Small intestine (tissue), 7 donors: ENCODE results near the gene FRMD3. TPM values are rescaled to one million over a fixed set of nuclear protein-coding genes. Genes with fewer than 3 reads are reported as not detected.
A peak's percentile ranks its signal among the peaks of the same experiment; 100 is the strongest.

Experiments used
- DNase-seq, 2 donors: peaks; one replicate each; pipeline versions ENCODE4 v3.0.0 to v3.0.0-alpha.2; 2013
- FAIRE-seq: peaks from 2 replicates; lab custom pipeline; 2012; peaks lifted over from hg19 to GRCh38; lab: Jason Lieb, UNC
- H3K27ac ChIP-seq, 3 donors: one replicate each; pipeline ENCODE4 v1.5.1; 2013; ENCODE audit warnings: low read length in 2 of 3, mild to moderate bottlenecking in 2 of 3, control low read depth in 1 of 3, inconsistent platforms in 1 of 3, low read depth in 1 of 3, moderate library complexity in 1 of 3
- H3K27me3 ChIP-seq, 3 donors: one replicate each; pipeline ENCODE4 v1.6.1; 2013; ENCODE audit warnings: low read length in 3 of 3, inconsistent platforms in 1 of 3; ENCODE audit not compliant: control insufficient read depth in 3 of 3, insufficient read depth in 3 of 3
- H3K36me3 ChIP-seq, 3 donors: one replicate each; pipeline ENCODE4 v1.6.1; 2013; ENCODE audit warnings: low read length in 3 of 3, inconsistent platforms in 1 of 3, low read depth in 1 of 3, mild to moderate bottlenecking in 1 of 3, moderate library complexity in 1 of 3; ENCODE audit not compliant: control insufficient read depth in 3 of 3, insufficient read depth in 2 of 3
- H3K4me1 ChIP-seq, 3 donors: one replicate each; pipeline ENCODE4 v1.6.1; 2013; ENCODE audit warnings: low read length in 2 of 3, inconsistent platforms in 1 of 3, low read depth in 1 of 3, mild to moderate bottlenecking in 1 of 3, moderate library complexity in 1 of 3; ENCODE audit not compliant: control insufficient read depth in 3 of 3, insufficient read depth in 2 of 3
- H3K4me3 ChIP-seq, 3 donors: one replicate each; pipeline ENCODE4 v1.5.1; 2013; ENCODE audit warnings: low read length in 3 of 3, control low read depth in 1 of 3, inconsistent platforms in 1 of 3, low read depth in 1 of 3, mild to moderate bottlenecking in 1 of 3, moderate library complexity in 1 of 3
- H3K9me3 ChIP-seq, 2 donors: one replicate each; pipeline ENCODE4 v1.6.1; 2013; ENCODE audit warnings: low read depth in 1 of 2, low read length in 1 of 2; ENCODE audit not compliant: control insufficient read depth in 2 of 2, insufficient read depth in 1 of 2
- whole genome bisulfite sequencing, 3 donors: extraction: QIAGEN DNeasy Blood & Tissue Kit; methylation state at CpG; one replicate each; pipeline ENCODE4 v1.1.7; 2013; 5-methylcytosine and 5-hydroxymethylcytosine counted together
- polyA plus RNA-seq, 4 donors: library from polyadenylated mRNA; stranded (reverse) in 3 of 4; unstranded in 1 of 4; fragments of 200-250 nt in 3 of 4; fragments of 120-200 nt in 1 of 4; gene quantifications; one replicate each; pipeline versions ENCODE4 v1.2.1 to v1.2.3, GENCODE V29; 2013
- donor health status: healthy with polysubstance abuse.
- donor health status: control.
- donor health status: control.
- donor health status: Bipolar disorder and iron deficiency.
- donor health status: healthy.

Gene FRMD3
- polyA plus RNA-seq, 4 donors: 2.4 to 7.3 (median 4.5) TPM

- Histone ChIP-seq H3K4me1 (no peaks in the 10 kb centered on the region), H3K27me3 (no peaks in the 10 kb centered on the region), H3K4me3 (no peak overlapping the region), H3K36me3 (peaks cover 0 to 2% (median 0%) of the 10 kb centered on the region in 3 donors), H3K27ac (no peak overlapping the region), H3K9me3 (peaks cover 0 to 20% of the 10 kb centered on the region in 2 donors)
- DNase-seq (no peak), FAIRE-seq (no peak)
- WGBS, 3 donors: 84 to 87% (median 85%) methylated on average over 5 of the region's 5 CpGs
Observed at GRCh38 chr9:83245979-83246659, 292.1 kb downstream of the FRMD3 start.

- Histone ChIP-seq H3K9me3 (peaks cover 0 to 6% of the 10 kb centered on the region in 2 donors), H3K27me3 (no peaks in the 10 kb centered on the region), H3K27ac (no peak overlapping the region), H3K4me1 (peaks cover 0 to 3% (median 0%) of the 10 kb centered on the region in 3 donors), H3K36me3 (no peaks in the 10 kb centered on the region), H3K4me3 (no peak overlapping the region)
- WGBS, 3 donors: 67 to 73% (median 71%) methylated on average over 2 of the region's 2 CpGs
- DNase-seq: no peak
- FAIRE-seq: no peak
Observed at GRCh38 chr9:83242066-83242465, 296.1 kb downstream of the FRMD3 start.

GRCh38 chr9:83240671-83241070, 297.5 kb downstream of the FRMD3 start:
- H3K9me3 ChIP-seq: peaks cover 0 to 6% of the 10 kb centered on the region in 2 donors
- no peak for FAIRE-seq
- DNase-seq: no peak
- no peaks in the 10 kb centered on the region for H3K36me3 ChIP-seq
- WGBS, 3 donors: 67 to 68% (median 67%) methylated on average over 4 of the region's 4 CpGs
- no peaks in the 10 kb centered on the region for H3K27me3 ChIP-seq
- peaks cover 0 to 3% (median 0%) of the 10 kb centered on the region in 3 donors for H3K4me1 ChIP-seq
- H3K27ac ChIP-seq: no peak overlapping the region
- H3K4me3 ChIP-seq: no peak overlapping the region

GRCh38 chr9:83239747-83240146, 298.5 kb downstream of the FRMD3 start:
- H3K4me1 ChIP-seq: peaks cover 0 to 3% (median 0%) of the 10 kb centered on the region in 3 donors
- FAIRE-seq: no peak
- DNase-seq: no peak
- no peaks in the 10 kb centered on the region for H3K27me3 ChIP-seq
- no peak overlapping the region for H3K4me3 ChIP-seq
- no peaks in the 10 kb centered on the region for H3K36me3 ChIP-seq
- peaks cover 0 to 6% of the 10 kb centered on the region in 2 donors for H3K9me3 ChIP-seq
- no peak overlapping the region for H3K27ac ChIP-seq

GRCh38 chr9:83238871-83239640, 299.1 kb downstream of the FRMD3 start:
- WGBS, 3 donors: 63 to 68% (median 66%) methylated on average over 6 of the region's 6 CpGs
- H3K36me3 ChIP-seq: no peaks in the 10 kb centered on the region
- DNase-seq (peak; percentile 48 to 77), FAIRE-seq (no peak)
- H3K27ac ChIP-seq: no peak overlapping the region
- H3K4me1 ChIP-seq: peaks cover 0 to 3% (median 0%) of the 10 kb centered on the region in 3 donors
- peaks cover 0 to 6% of the 10 kb centered on the region in 2 donors for H3K9me3 ChIP-seq
- no peak overlapping the region for H3K4me3 ChIP-seq
- H3K27me3 ChIP-seq: no peaks in the 10 kb centered on the region

GRCh38 chr9:83236029-83236696, 302.0 kb downstream of the FRMD3 start:
- FAIRE-seq: peak; percentile 91

GRCh38 chr9:83235526-83235925, 302.7 kb downstream of the FRMD3 start:
- H3K27me3 ChIP-seq: no peaks in the 10 kb centered on the region
- no peak overlapping the region for H3K27ac ChIP-seq
- H3K9me3 ChIP-seq: peaks cover 0 to 2% of the 10 kb centered on the region in 2 donors
- FAIRE-seq: no peak
- 71 to 83% (median 75%) methylated on average over 2 of the region's 2 CpGs for WGBS, 3 donors
- DNase-seq: no peak
- no peak overlapping the region for H3K4me3 ChIP-seq
- peaks cover 0 to 3% (median 0%) of the 10 kb centered on the region in 3 donors for H3K4me1 ChIP-seq
- no peaks in the 10 kb centered on the region for H3K36me3 ChIP-seq

More at GRCh38 chr9:83236029-83236696, 302.0 kb downstream of the FRMD3 start:
- 87 to 92% (median 89%) methylated on average over 4 of the region's 4 CpGs for WGBS, 3 donors
- no peaks in the 10 kb centered on the region for H3K27me3 ChIP-seq
- H3K27ac ChIP-seq: no peak overlapping the region
- H3K4me3 ChIP-seq: no peak overlapping the region
- no peaks in the 10 kb centered on the region for H3K36me3 ChIP-seq
- no peak for DNase-seq
- peaks cover 0 to 3% (median 0%) of the 10 kb centered on the region in 3 donors for H3K4me1 ChIP-seq
- H3K9me3 ChIP-seq: peaks cover 0 to 2% of the 10 kb centered on the region in 2 donors

- H3K27me3 ChIP-seq: no peaks in the 10 kb centered on the region
- WGBS, 3 donors: 69 to 81% (median 78%) methylated on average over 3 of the region's 3 CpGs
- H3K4me3 ChIP-seq: no peak overlapping the region
- peaks cover 0 to 2% of the 10 kb centered on the region in 2 donors for H3K9me3 ChIP-seq
- no peak overlapping the region for H3K27ac ChIP-seq
- H3K36me3 ChIP-seq: no peaks in the 10 kb centered on the region
- H3K4me1 ChIP-seq: peaks cover 0 to 2% (median 0%) of the 10 kb centered on the region in 3 donors
- DNase-seq (no peak), FAIRE-seq (no peak)
Observed at GRCh38 chr9:83234541-83234940, 303.7 kb downstream of the FRMD3 start.
